LNCaP clone FGC (cell line): ENCODE data around the gene EPHA8.

Source experiments
- DNase-seq: peaks from one replicate; pipeline ENCODE4 v3.0.0-alpha.2; 2011; ENCODE audit warnings: low read depth
- H3K4me3 ChIP-seq: 2 replicates; pipeline ENCODE4 v1.5.1; 2011; ENCODE audit warnings: mild to moderate bottlenecking, low read depth, low read length, control low read depth
- TF ChIP-seq, protein P1 (sequence below): IDR thresholded peaks from 2 replicates; pipeline ENCODE4 v1.5.1; 2012; ENCODE audit warnings: mild to moderate bottlenecking; ENCODE audit not compliant: control insufficient read depth, insufficient read depth; ENCODE audit errors: extremely low read depth

The EPHA8 gene

DNA sequence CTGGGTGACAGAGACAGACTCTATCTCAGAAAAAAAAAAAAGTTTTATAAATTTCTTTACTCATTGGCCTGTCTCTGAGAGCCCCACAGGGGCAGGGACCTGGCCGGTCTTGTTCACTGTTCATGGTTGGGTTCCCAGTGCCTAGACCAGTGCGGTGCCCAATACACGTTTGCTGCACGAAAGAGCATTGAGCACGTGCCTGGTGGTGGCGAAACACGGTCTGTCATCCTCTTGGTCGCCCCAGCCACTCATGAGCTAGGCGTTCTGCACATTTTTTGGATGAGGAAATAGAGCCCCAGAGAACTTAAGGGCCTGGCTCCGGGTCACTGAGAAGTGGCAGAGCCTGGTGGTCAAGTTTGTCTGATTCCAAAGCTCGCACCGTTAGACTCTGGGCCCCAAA, 18.7 kb upstream of the EPHA8 start:
- no peak overlapping the region for H3K4me3 ChIP-seq
- no peak for DNase-seq
- TF ChIP-seq, protein P1, sequence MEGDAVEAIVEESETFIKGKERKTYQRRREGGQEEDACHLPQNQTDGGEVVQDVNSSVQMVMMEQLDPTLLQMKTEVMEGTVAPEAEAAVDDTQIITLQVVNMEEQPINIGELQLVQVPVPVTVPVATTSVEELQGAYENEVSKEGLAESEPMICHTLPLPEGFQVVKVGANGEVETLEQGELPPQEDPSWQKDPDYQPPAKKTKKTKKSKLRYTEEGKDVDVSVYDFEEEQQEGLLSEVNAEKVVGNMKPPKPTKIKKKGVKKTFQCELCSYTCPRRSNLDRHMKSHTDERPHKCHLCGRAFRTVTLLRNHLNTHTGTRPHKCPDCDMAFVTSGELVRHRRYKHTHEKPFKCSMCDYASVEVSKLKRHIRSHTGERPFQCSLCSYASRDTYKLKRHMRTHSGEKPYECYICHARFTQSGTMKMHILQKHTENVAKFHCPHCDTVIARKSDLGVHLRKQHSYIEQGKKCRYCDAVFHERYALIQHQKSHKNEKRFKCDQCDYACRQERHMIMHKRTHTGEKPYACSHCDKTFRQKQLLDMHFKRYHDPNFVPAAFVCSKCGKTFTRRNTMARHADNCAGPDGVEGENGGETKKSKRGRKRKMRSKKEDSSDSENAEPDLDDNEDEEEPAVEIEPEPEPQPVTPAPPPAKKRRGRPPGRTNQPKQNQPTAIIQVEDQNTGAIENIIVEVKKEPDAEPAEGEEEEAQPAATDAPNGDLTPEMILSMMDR = no peak

DNA sequence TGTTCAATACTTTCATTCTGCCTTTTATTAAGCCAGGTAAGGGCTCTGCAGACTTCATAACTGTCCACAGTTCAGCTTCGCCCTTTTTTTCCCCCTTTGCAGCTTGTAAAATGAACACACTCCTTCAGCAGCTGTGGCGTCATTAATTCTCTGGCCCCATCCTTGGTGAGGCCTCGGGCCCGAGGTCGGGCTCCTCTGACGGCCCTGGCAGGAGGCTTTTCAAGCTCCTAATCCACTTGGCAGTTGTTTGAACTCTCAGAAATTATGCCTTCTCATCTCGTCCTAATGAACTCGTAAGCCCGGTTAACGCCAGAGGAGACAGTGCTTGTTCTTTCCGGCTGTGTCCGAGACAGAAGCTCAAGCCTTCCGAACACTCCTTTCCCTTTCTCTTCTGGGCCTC, 18.1 kb upstream of the EPHA8 start:
- TF ChIP-seq, protein P1 = no peak
- DNase-seq = no peak
- no peak overlapping the region for H3K4me3 ChIP-seq

GRCh38 chr1:22547186-22547817, 16.0 kb upstream of the EPHA8 start:
- TF ChIP-seq, protein P1 = no peak
- H3K4me3 ChIP-seq = no peak overlapping the region
- no peak for DNase-seq

GRCh38 chr1:22547818-22548462, 15.3 kb upstream of the EPHA8 start:
- TF ChIP-seq, protein P1 = no peak
- H3K4me3 ChIP-seq = no peak overlapping the region
- DNase-seq = no peak

DNA sequence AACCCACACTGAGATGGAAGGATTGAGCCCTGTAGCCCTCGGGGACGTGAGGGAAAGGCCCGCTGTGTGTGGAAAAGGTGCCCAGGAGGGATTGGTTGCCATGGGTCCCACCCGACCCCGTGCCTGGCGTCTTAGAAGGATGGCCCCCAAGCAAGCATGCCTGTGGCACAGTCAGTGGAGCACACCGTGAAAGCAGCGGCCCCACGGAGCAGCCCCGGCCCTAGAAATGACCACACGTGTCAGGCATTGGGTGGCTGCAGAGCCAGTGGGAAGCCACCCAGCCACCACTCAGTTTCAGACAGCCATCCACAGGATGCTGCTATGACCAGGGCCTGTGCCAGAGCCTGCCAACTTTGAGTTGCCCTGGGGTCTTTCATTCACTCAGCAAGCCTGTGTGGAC, 13.3 kb upstream of the EPHA8 start:
- no peak overlapping the region for H3K4me3 ChIP-seq
- TF ChIP-seq, protein P1 = no peak
- no peak for DNase-seq

GRCh38 chr1:22551591-22551990, 11.7 kb upstream of the EPHA8 start:
- no peak for DNase-seq
- TF ChIP-seq, protein P1 = no peak
- no peak overlapping the region for H3K4me3 ChIP-seq

DNA sequence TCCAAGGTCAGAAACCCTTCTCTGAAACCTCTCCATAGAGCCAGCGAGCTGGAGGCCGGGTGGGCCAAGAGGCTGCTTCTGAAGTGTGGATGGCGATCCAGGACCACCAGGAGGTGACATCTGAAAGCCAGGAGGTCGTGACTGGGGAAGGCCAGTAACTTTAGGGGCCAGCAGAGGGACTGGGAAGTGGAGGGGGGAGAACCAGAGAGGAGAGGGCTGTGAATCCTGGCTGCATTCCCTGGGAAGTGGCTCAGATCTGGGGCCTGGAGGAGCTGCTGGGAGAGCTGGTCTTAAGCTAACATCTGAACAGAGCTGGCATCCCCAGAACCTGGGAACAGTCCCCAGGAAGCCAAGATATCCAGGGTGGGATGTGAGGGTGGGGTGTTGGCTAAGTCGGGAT, 11.3 kb upstream of the EPHA8 start:
- TF ChIP-seq, protein P1 = no peak
- no peak for DNase-seq
- H3K4me3 ChIP-seq = no peak overlapping the region
